Transverse colon (tissue), 4 donors: ENCODE measurements around the gene WNK4.

Source experiments
- POLR2A ChIP-seq: fragments of 450-650 bp; IDR thresholded peaks from one replicate; pipeline ENCODE4 v1.6.1; 2016; ENCODE audit warnings: antibody characterized with exemption, mild to moderate bottlenecking, moderate library complexity
- POLR2AphosphoS5 ChIP-seq, 3 donors: sonication (generic); formaldehyde crosslinking; IDR thresholded peaks; one replicate each; pipeline ENCODE4 v1.6.1; 2016; ENCODE audit warnings: antibody characterized with exemption in 3 of 3
- TF ChIP-seq, protein P1 (sequence below), 5 experiments: fragments of 200-600 bp in 3 of 5; fragments of 450-650 bp in 2 of 5; sonication (generic) in 3 of 5; IDR thresholded peaks; 1 replicate in 2 of 5; 2 replicates in 3 of 5; pipeline ENCODE4 v1.5.1; 2016 to 2017; ENCODE audit warnings: antibody characterized with exemption in 5 of 5, inconsistent platforms in 3 of 5, mild to moderate bottlenecking in 2 of 5, moderate library complexity in 1 of 5

- TF ChIP-seq, protein P1, sequence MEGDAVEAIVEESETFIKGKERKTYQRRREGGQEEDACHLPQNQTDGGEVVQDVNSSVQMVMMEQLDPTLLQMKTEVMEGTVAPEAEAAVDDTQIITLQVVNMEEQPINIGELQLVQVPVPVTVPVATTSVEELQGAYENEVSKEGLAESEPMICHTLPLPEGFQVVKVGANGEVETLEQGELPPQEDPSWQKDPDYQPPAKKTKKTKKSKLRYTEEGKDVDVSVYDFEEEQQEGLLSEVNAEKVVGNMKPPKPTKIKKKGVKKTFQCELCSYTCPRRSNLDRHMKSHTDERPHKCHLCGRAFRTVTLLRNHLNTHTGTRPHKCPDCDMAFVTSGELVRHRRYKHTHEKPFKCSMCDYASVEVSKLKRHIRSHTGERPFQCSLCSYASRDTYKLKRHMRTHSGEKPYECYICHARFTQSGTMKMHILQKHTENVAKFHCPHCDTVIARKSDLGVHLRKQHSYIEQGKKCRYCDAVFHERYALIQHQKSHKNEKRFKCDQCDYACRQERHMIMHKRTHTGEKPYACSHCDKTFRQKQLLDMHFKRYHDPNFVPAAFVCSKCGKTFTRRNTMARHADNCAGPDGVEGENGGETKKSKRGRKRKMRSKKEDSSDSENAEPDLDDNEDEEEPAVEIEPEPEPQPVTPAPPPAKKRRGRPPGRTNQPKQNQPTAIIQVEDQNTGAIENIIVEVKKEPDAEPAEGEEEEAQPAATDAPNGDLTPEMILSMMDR (IDR thresholded peaks at IDR 0.05), result no peak
- TF ChIP-seq POLR2A, result no peak
- no peak for TF ChIP-seq POLR2AphosphoS5 (IDR thresholded peaks at IDR 0.05)
These were observed 3.4 kb downstream of the WNK4 start for GRCh38 chr17:42783791-42784138.
